ENCODE measurements around the gene CBL. TPM values are rescaled to one million over a fixed set of nuclear protein-coding genes. Genes with fewer than 3 reads are reported as not detected.
A peak's percentile ranks its signal among the peaks of the same experiment; 100 is the strongest.

CBL gene
- total and polyA plus RNA-seq, 2 experiments from 2014 or later: 31.6 to 67.6 TPM

- H3F3A ChIP-seq (replicated peaks; ENCODE audit: low read depth): peaks cover 22% of the 10 kb centered on the region
- Mint-ChIP-seq H3K4me1 (peaks cover 37% of the 10 kb centered on the region), H3K9me3 (no peaks in the 10 kb centered on the region), H3K27ac (no peak overlapping the region), H3K4me3 (peak overlapping the region; percentile 61), H3K36me3 (ENCODE audit: low read depth) (no peaks in the 10 kb centered on the region), H3K27me3 (ENCODE audit: insufficient read depth, low read depth, poor library complexity) (peaks cover 42% of the 10 kb centered on the region)
- H2AFZ ChIP-seq: peak overlapping the region; percentile 43; the same call in 1 of the 2 replicates
- peak overlapping the region; percentile 88; the same call in 1 of the 2 replicates for H3K27ac ChIP-seq (ENCODE audit: low read depth)
- H3K79me2 ChIP-seq (replicated peaks; ENCODE audit: insufficient read depth): no peaks in the 10 kb centered on the region
- H3K4me3 ChIP-seq: peak overlapping the region; percentile 80
- peak overlapping the region; percentile 98 for H3K4me2 ChIP-seq
- TF ChIP-seq ETS1 (IDR thresholded peaks at IDR 0.05) (peak; percentile 21; the same call in 1 of the 2 replicates), REST (IDR thresholded peaks at IDR 0.05; ENCODE audit: unreplicated experiment) (peak; percentile 22), JUNB (IDR thresholded peaks at IDR 0.05; ENCODE audit: unreplicated experiment) (no peak)
- ATAC-seq (peak; percentile 1; the same call in 2 of the 3 replicates), DNase-seq (ENCODE audit: low spot score) (peak; percentile 68)
- H3K27me3 ChIP-seq (ENCODE audit: insufficient read depth): peaks cover 33% of the 10 kb centered on the region
- no peaks in the 10 kb centered on the region for H3K9me2 ChIP-seq (ENCODE audit: insufficient read depth)
- no peaks in the 10 kb centered on the region for H4K20me1 ChIP-seq (replicated peaks; ENCODE audit: insufficient read depth)
- H3K4me1 ChIP-seq (ENCODE audit: insufficient read depth): peaks cover 45% of the 10 kb centered on the region
- H3K36me3 ChIP-seq (ENCODE audit: insufficient read depth): no peaks in the 10 kb centered on the region
Measured at GRCh38 chr11:119320240-119320775, 114.2 kb downstream of the CBL start.

- Histone ChIP-seq H3K4me1 (ENCODE audit: insufficient read depth) (peaks cover 41% of the 10 kb centered on the region), H3F3A (replicated peaks; ENCODE audit: low read depth) (peaks cover 19% of the 10 kb centered on the region), H3K79me2 (replicated peaks; ENCODE audit: insufficient read depth) (no peaks in the 10 kb centered on the region), H2AFZ (peak overlapping the region; percentile 69), H3K4me3 (peak overlapping the region; percentile 80), H3K27ac (ENCODE audit: low read depth) (peak overlapping the region; percentile 88; the same call in 1 of the 2 replicates), H3K4me2 (peak overlapping the region; percentile 98), H3K36me3 (ENCODE audit: insufficient read depth) (no peaks in the 10 kb centered on the region), H3K9me2 (ENCODE audit: insufficient read depth) (no peaks in the 10 kb centered on the region), H3K27me3 (ENCODE audit: insufficient read depth) (peaks cover 27% of the 10 kb centered on the region), H4K20me1 (replicated peaks; ENCODE audit: insufficient read depth) (no peaks in the 10 kb centered on the region)
- Mint-ChIP-seq H3K36me3 (ENCODE audit: low read depth) (no peaks in the 10 kb centered on the region), H3K4me1 (peaks cover 37% of the 10 kb centered on the region), H3K4me3 (peak overlapping the region; percentile 77), H3K27me3 (ENCODE audit: insufficient read depth, low read depth, poor library complexity) (peaks cover 36% of the 10 kb centered on the region), H3K27ac (no peak overlapping the region), H3K9me3 (no peaks in the 10 kb centered on the region)
- peak; percentile 41 for ATAC-seq
- peak; percentile 77 for DNase-seq (ENCODE audit: low spot score)
- TF ChIP-seq NANOG (IDR thresholded peaks at IDR 0.05; ENCODE audit: borderline replicate concordance) (no peak), EZH2phosphoT487 (IDR thresholded peaks at IDR 0.05; ENCODE audit: unreplicated experiment) (no peak), CTCF (conservative IDR thresholded peaks at IDR 0.05; ENCODE audit: low read depth in 2 of 2) (0 out of 4 replicates have a peak, but pooled peaks of 1 of the 2 experiments have one; percentile 0), ETS1 (IDR thresholded peaks at IDR 0.05) (no peak), REST (IDR thresholded peaks at IDR 0.05; ENCODE audit: unreplicated experiment) (no peak), POLR2AphosphoS5 (IDR thresholded peaks at IDR 0.05; ENCODE audit: low read depth) (peak; percentile 60), STAT1 (IDR thresholded peaks at IDR 0.05; ENCODE audit: unreplicated experiment) (no peak)
Measured at GRCh38 chr11:119320776-119321524, 114.8 kb downstream of the CBL start.

Measured in GM23338 (cell line).